Measurements from ENCODE around the gene GCLC.

GRCh38 chr6:53530780-53531386 is 14.0 kb downstream of the GCLC start:
- TF ChIP-seq EZH2 (IDR thresholded peaks at IDR 0.05; ENCODE audit: borderline replicate concordance, low read depth, low read length, poor library complexity, severe bottlenecking) (no peak), CTCF (conservative IDR thresholded peaks at IDR 0.05; ENCODE audit: low read depth, low read length) (no peak)

All from A673 (cell line).